PC-3 (cell line): ENCODE results near the gene CBX2. TPM values are rescaled to one million over a fixed set of nuclear protein-coding genes. Genes with fewer than 3 reads are reported as not detected.

ENCODE experiments used
- ATAC-seq: fragments of 200-7000 bp; cut with Tn5 transposase; 2 replicates; pipeline ENCODE4 v1.9.1; 2020; ENCODE audit warnings: mild to moderate bottlenecking, moderate library complexity
- BruUV-seq: library from RNA; stranded (reverse); fragments of 400-500 nt; replicated peaks from 2 replicates; lab custom pipeline; 2021; lab: Mats Ljungman, UMichigan
- CTCF ChIA-PET: fragments of 300-600 bp; sonication (Branson Sonifier 250); formaldehyde crosslinking; loops from one replicate; lab custom pipeline; 2022; ENCODE audit warnings: antibody characterized with exemption; lab: Charles Lee
- POLR2A ChIA-PET: fragments of 300-600 bp; sonication (Branson Sonifier 250); formaldehyde crosslinking; loops from one replicate; lab custom pipeline; 2022; ENCODE audit warnings: antibody characterized with exemption; ENCODE audit not compliant: unreplicated experiment; lab: Charles Lee
- DNase-seq: peaks from one replicate; pipeline ENCODE4 v3.0.0-alpha.2; 2015
- H2AFZ ChIP-seq: fragments of 300-600 bp; sonication (generic); 2 replicates; pipeline ENCODE4 v1.6.0; 2016; ENCODE audit warnings: antibody characterized with exemption, low read length
- H3F3A ChIP-seq: fragments of 300-600 bp; sonication (generic); one replicate; pipeline ENCODE4 v1.6.0; 2017; ENCODE audit warnings: antibody characterized with exemption, low read length, control low read depth, mild to moderate bottlenecking; ENCODE audit not compliant: unreplicated experiment
- H3K27ac ChIP-seq: fragments of 300-600 bp; sonication (generic); 2 replicates; pipeline ENCODE4 v1.5.1; 2016; ENCODE audit warnings: mild to moderate bottlenecking, low read length
- H3K27me3 ChIP-seq: fragments of 300-600 bp; sonication (generic); 2 replicates; pipeline ENCODE4 v1.6.1; 2016; ENCODE audit warnings: low read length, mixed read lengths
- H3K36me3 ChIP-seq: fragments of 300-600 bp; sonication (generic); 2 replicates; pipeline ENCODE4 v1.6.1; 2016; ENCODE audit warnings: low read depth, mixed run types, low read length, mixed read lengths
- H3K4me1 ChIP-seq: fragments of 300-600 bp; sonication (generic); 2 replicates; pipeline ENCODE4 v1.5.1; 2016; ENCODE audit warnings: low read length; ENCODE audit not compliant: insufficient read depth
- H3K4me2 ChIP-seq: fragments of 300-600 bp; sonication (generic); 2 replicates; pipeline ENCODE4 v1.6.0; 2016; ENCODE audit warnings: low read length
- H3K4me3 ChIP-seq: fragments of 300-600 bp; sonication (generic); 2 replicates; pipeline ENCODE4 v1.5.1; 2016; ENCODE audit warnings: mild to moderate bottlenecking, low read length, mixed read lengths
- H3K79me2 ChIP-seq: fragments of 300-600 bp; sonication (generic); 2 replicates; pipeline ENCODE4 v1.6.1; 2017; ENCODE audit warnings: low read length, mixed read lengths
- H3K9ac ChIP-seq: fragments of 300-600 bp; sonication (generic); 2 replicates; pipeline ENCODE4 v1.6.0; 2016; ENCODE audit warnings: mild to moderate bottlenecking, low read length
- H3K9me2 ChIP-seq: fragments of 300-600 bp; sonication (generic); replicated peaks from 2 replicates; pipeline ENCODE4 v1.6.1; 2016; ENCODE audit warnings: mixed run types, low read length, mixed read lengths
- H3K9me3 ChIP-seq: fragments of 300-600 bp; sonication (generic); 2 replicates; pipeline ENCODE4 v1.6.1; 2016; ENCODE audit warnings: low read length, mixed read lengths
- H4K20me1 ChIP-seq: fragments of 300-600 bp; sonication (generic); 2 replicates; pipeline ENCODE4 v1.6.1; 2016; ENCODE audit warnings: low read length, mixed read lengths
- EZH2 ChIP-seq: fragments of 300-600 bp; sonication (generic); IDR thresholded peaks from one replicate; pipeline ENCODE4 v1.6.1; 2017; ENCODE audit warnings: antibody characterized with exemption, mild to moderate bottlenecking, low read length; ENCODE audit not compliant: unreplicated experiment
- EZH2phosphoT487 ChIP-seq: fragments of 300-600 bp; sonication (generic); IDR thresholded peaks from 2 replicates; pipeline ENCODE4 v1.6.1; 2018; ENCODE audit warnings: mild to moderate bottlenecking, antibody characterized with exemption, low read length, borderline replicate concordance
- intact Hi-C: fragments of 100-400 bp; cut with micrococcal nuclease; formaldehyde crosslinking; loops from 2 replicates; pipeline ENCODE4 v1.9.0; 2023
- total RNA-seq: library from RNA; depleted of rRNA; stranded (reverse); fragments of >200 nt; gene quantifications from 2 replicates; pipeline ENCODE4 v1.2.3, GENCODE V29; 2014
- TF ChIP-seq, protein P1 (sequence below): fragments of 300-600 bp; sonication (generic); conservative IDR thresholded peaks from 2 replicates; pipeline ENCODE4 v1.5.1; 2017; ENCODE audit warnings: antibody characterized with exemption, low read depth, mild to moderate bottlenecking, low read length

The CBX2 gene
- total RNA-seq, 1 experiment from 2014 or later: 39.2 TPM

DNA sequence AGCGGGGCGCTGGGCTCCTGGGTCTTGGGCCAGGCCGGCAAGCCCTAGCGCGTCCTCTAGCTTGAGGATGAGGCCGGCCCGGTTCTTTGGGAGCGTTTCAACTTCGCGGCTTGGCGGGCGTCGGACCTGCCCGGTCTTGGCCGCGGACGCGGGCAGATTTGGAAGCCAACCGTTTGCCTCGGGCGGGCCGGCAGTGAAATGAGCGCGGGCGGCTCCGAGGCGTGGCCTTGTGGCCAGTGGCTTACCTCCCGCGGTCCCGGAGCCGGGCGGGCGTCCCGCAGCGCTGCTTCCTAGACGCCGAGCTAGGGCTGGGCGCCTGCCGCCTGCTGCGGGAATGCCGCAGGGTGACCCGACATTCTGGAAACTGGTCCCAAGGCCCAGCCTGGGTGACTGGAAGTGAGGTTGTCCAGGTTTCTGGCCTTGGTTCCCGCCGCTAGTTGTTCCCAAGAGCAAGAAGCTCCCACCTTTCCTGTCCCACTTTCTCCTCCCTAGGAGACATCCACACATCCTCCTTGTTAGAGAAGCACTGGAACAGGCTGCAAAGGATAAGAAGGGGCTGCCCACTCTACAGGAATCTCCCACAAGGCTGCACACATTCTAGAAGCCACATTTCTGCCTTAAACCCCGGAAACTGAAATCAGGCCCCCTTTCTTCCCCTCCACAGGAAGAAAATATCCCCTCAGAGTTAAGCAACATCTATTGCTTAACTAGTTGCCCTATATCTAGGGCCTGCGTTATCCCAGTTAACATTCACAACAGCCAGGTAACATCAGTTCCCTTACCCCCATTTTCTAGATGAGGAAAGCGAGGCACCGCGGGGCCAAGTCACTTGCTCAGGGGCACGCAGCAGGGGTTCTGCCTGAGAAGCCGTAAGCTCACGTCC lies 23.4 kb downstream of the CBX2 start:
- peak; percentile 54 for DNase-seq
- BruUV-seq: no TSS peak
- peaks cover 4% of the 10 kb centered on the region for H3K79me2 ChIP-seq
- H3K4me1 ChIP-seq: peaks cover 38% of the 10 kb centered on the region
- H4K20me1 ChIP-seq: no peaks in the 10 kb centered on the region
- no peaks in the 10 kb centered on the region for H3K36me3 ChIP-seq
- peak; percentile 30 for TF ChIP-seq EZH2
- TF ChIP-seq, protein P1, sequence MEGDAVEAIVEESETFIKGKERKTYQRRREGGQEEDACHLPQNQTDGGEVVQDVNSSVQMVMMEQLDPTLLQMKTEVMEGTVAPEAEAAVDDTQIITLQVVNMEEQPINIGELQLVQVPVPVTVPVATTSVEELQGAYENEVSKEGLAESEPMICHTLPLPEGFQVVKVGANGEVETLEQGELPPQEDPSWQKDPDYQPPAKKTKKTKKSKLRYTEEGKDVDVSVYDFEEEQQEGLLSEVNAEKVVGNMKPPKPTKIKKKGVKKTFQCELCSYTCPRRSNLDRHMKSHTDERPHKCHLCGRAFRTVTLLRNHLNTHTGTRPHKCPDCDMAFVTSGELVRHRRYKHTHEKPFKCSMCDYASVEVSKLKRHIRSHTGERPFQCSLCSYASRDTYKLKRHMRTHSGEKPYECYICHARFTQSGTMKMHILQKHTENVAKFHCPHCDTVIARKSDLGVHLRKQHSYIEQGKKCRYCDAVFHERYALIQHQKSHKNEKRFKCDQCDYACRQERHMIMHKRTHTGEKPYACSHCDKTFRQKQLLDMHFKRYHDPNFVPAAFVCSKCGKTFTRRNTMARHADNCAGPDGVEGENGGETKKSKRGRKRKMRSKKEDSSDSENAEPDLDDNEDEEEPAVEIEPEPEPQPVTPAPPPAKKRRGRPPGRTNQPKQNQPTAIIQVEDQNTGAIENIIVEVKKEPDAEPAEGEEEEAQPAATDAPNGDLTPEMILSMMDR: no peak
- peak; percentile 60 for TF ChIP-seq EZH2phosphoT487
- intact Hi-C loops: no loop called here
- no peak for ATAC-seq
- H3K9me2 ChIP-seq: no peaks in the 10 kb centered on the region
- no peak overlapping the region for H3K27ac ChIP-seq
- CTCF ChIA-PET: interaction anchor here (0.5 to 1.8 kb wide), 3 partner anchors 38 to 169 kb away, joined by 3 to 15 read pairs (median 5); partner anchors contain the start of gene CBX4
- POLR2A ChIA-PET: no interaction called here
- H3K27me3 ChIP-seq: peaks cover 88% of the 10 kb centered on the region
- H2AFZ ChIP-seq: peak overlapping the region; percentile 87
- peak overlapping the region; percentile 62 for H3K4me3 ChIP-seq
- peak overlapping the region; percentile 89 for H3K4me2 ChIP-seq
- no peaks in the 10 kb centered on the region for H3F3A ChIP-seq
- H3K9ac ChIP-seq: no peak overlapping the region
- H3K9me3 ChIP-seq: no peaks in the 10 kb centered on the region

DNA sequence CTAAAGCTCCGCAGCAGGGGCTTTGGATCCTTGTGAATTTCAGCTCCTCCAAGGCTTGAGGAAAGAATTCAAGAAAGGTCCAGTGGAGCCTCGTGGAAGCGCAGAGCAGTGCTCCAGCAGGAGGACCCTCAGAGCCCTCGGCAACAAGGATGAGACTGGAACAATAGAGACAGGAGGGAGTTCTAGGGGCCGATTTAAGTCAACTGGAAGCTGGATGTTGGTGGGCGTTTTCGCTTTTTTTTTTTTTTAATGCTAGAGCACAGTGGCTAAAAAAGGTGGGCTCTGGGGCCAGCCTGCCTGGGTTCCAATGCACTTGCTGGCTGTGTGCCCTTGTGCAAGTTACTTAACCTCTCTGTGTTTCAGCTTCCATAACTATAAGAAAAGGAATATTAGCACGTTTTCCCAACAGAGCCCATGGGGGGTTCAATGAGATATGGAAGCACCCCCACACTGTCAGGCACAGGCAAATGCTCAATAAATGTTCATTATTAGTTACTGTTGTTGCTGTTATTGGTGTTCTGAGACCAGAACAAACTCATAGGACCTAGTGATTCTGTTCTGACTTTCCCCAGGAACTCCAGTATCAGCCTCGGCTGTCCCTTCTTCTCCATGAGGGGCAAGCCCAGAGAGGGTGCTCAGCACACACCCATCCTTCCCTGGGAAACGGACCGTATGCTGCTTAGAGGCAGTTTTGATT lies 24.2 kb downstream of the CBX2 start:
- intact Hi-C loops: no loop called here
- Histone ChIP-seq H3K36me3 (no peaks in the 10 kb centered on the region), H3K9me2 (no peaks in the 10 kb centered on the region), H3K4me3 (no peak overlapping the region), H3K4me2 (no peak overlapping the region), H3K4me1 (peaks cover 38% of the 10 kb centered on the region), H3K9ac (no peak overlapping the region), H2AFZ (no peak overlapping the region), H3K79me2 (no peaks in the 10 kb centered on the region), H3K27ac (no peak overlapping the region), H3K9me3 (no peaks in the 10 kb centered on the region), H4K20me1 (no peaks in the 10 kb centered on the region), H3K27me3 (peaks cover 96% of the 10 kb centered on the region), H3F3A (no peaks in the 10 kb centered on the region)
- no TSS peak for BruUV-seq
- CTCF ChIA-PET: interaction anchor here (1.8 kb wide), 1 partner anchor 37 kb away, joined by 15 read pairs; the partner anchor contains the start of gene CBX4
- POLR2A ChIA-PET: no interaction called here
- TF ChIP-seq EZH2 (peak; percentile 4), EZH2phosphoT487 (no peak)
- TF ChIP-seq, protein P1: no peak
- ATAC-seq: no peak
- DNase-seq: no peak
